ENCODE results near the gene CPO.
"Not testable (repeated sequence)": the region's sequence is repeated elsewhere in the genome, so short reads cannot be mapped to it uniquely, and the experiment has no call there.

Gene CPO, protein sequence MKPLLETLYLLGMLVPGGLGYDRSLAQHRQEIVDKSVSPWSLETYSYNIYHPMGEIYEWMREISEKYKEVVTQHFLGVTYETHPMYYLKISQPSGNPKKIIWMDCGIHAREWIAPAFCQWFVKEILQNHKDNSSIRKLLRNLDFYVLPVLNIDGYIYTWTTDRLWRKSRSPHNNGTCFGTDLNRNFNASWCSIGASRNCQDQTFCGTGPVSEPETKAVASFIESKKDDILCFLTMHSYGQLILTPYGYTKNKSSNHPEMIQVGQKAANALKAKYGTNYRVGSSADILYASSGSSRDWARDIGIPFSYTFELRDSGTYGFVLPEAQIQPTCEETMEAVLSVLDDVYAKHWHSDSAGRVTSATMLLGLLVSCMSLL

DNA sequence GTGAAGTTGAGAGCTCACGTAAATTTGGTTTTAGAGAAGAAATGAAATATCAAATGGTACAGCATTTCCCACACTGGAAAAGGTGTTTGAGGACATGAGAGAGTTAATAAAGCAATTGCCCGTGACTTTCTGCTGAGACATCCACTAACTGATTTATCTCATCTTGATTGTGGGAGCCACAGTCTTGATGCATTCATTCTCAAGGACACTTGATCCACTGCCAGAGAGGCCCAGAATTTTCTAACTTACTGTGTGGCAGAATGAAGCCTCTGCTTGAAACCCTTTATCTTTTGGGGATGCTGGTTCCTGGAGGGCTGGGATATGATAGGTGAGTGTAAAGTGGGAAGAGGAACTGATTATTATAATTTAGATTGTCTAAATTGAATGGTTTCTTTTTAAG lies at the start of gene CPO:
TSS of gene CPO (plus strand) at position 179 of the 400 bp plus-strand sequence. CDS start at position 261, 82 bp downstream.
- DNase-seq = no peak

DNA sequence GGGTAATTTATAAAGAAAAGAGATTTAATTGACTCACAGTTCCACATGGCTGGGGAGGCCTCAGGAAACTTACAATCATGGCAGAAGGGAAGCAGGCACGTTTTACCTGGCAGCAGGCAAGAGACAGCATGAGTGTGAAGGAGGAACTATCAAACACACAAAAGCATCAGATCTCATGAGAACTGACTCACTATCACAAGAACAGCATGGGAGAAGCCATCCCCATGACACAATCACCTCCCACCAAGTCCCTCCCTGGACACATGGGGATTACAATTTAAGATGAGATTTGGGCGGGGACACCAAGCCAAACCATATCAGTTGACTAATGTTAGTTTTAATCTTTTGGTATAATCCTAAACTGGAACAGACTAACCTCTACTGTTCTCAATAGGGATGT lies 49.1 kb upstream of the CPO start:
- DNase-seq = no peak

DNA sequence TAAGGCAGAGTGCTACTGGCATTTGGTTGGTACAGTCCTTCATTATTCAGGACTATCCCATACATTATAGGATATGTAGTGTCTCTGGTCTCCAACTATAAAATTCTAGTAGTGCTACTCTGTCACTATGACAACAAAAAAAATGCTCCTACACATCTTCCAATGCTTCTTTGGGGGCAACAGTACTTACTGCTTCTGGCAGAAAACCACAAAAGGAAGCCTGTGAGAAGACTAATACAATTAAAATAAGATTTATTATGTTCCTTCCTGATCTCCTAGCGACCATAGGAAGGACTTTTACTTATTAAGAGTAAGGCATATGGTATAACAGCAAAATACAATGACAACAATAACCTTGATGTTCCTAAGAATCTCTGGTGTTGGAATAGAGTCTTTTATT lies 48.4 kb upstream of the CPO start:
- no peak for DNase-seq

DNA sequence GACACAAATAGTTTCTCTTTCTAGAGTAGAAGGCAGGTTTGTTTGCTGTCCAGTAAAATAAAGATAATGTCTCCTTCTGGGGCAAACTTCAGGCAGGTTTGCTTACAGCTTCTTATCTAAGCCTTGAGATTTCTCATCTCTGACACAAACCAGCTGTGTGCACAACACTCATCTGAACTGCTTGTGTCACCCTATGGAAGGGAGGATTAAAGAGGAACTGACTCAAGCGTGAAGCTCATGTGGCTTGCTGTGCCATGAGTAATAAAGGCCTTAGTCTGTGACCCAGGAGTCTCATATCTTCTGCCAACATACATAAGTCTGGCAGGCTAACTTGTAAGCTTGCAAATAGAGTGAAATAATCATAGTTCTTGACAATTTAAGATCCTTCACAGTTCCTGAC lies 24.2 kb upstream of the CPO start:
- no peak for DNase-seq

DNA sequence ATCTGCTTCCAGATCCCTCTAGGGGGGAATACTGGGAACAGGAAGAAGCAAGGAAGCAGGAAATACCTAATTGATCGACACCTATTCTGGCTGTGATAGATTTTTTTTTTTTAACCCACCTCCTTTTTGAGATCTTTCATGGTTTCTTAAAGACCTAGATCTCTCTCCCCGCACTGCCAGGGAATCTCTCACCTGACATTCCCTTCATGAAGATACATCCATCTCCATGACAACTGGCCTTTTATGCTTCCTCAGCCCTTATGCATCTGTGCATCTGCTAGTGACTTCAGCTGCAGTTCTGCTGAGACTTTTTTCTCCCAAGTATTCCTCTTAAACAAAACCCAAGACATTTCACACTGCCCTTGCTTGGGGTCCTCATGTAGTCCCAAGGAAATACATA lies 21.1 kb upstream of the CPO start:
- DNase-seq = no peak

DNA sequence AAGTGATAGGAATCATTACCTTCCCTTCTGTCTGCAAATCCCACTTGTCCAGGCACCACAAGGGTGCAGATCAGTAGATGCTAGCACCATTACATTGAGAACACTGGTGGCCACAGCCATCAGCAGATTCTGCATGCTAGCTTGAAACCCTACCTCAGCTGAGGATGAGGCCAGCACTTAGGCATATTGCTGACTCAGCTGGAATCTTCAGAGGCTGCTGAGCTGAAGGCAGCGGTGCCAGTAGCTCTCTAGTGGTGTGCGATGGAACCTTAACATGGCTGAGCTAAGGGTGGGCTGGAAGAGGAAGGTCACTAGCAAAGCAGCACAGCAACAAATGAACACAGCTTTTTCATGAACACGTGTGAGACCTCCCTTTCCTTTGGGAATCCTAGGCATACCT lies 19.0 kb upstream of the CPO start:
- no peak for DNase-seq

DNA sequence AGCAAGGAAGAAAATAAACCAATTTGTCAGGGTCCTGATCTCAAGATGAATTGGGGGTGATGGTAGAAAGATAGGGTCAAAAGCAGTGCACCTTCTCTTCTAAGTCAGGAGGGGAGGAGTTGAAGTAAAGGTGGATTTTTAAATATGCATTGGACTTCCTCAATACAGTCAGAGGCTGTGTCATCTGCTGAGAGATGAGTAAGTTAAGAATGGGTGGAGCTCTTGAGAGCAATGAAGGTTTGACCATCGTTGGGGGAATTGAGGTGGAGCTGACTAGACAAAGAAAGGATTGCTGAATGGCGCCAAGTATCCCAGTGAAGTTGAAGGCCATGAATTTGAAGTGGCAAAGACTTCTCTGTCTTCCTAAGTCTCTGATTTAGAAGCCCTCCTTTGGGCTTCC lies 18.4 kb upstream of the CPO start:
- DNase-seq = no peak

DNA sequence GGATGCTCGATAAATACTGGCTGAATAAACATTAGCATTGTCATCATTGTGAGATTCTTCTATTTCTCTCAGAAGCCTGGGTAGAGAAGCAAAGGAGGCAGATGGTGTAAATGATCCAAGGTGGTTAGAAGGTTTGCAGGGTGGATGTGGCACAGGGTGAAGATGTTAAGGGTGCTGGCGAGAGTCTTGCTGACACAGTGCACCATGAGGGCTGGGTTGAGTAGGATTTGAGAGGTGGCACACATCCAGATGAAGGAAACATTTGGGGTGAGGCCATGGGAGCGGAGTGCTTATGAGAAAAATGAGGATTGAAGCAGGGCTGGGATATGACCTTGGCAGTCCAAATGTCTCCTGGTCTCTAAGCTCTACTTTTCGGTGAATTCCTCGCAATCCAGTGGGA lies 17.8 kb upstream of the CPO start:
- DNase-seq = no peak

DNA sequence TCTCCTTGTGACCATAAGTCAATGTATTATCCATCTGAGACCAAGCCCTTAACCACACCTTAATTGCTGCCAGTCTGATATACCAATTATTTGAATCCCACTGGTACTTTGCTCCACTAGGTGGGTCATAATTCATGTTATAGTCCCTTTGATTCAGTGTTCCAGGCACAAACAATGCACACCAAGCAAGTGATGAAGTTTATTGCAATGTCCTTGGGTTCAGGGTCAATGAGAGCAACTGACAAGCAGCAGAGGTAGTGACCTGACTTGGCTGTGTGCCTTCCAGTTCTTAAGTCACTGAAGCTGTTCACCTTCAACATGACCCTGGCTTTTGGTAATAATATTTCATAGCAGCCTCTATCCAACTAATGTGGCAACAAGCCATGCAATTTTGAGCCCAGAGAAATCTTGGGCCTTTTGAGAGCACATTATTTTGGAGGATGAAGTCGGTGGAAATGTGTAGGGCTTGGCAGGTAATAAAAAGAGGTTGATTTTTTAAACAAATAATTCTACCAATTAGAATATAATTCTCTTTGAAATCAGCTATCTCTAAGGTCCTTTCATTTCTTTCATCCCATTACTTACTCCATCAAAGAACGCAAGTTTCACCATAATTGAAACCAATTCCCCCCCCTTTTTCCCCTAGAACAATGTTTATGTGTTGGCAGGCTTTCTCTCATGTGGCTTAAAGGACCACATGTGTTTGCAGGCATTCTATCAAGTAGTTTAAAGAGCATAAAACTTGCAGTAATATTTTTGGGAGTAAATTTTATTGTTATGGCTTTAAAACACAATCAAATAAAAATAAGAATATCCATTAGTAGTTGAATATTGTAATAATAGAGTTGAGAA lies 3.1 kb upstream of the CPO start:
- DNase-seq = no peak

DNA sequence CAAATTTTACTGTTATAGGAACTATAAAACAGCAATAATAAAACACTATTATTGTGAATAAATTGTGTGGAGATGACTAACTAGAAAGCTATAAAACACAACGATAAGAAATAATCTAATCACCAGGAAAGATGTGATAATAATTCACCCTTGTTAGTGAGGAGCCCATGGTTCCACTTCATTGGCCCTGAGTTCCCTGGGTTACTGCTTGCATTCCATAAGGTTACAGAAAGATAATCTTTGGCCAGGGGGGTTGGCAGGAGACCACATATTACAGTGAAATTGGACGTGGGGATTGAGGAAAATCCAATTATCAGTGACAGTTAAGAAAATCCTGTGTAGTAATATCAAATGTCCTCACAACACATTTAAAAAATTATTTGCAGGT lies 2.5 kb upstream of the CPO start:
- no peak for DNase-seq

DNA sequence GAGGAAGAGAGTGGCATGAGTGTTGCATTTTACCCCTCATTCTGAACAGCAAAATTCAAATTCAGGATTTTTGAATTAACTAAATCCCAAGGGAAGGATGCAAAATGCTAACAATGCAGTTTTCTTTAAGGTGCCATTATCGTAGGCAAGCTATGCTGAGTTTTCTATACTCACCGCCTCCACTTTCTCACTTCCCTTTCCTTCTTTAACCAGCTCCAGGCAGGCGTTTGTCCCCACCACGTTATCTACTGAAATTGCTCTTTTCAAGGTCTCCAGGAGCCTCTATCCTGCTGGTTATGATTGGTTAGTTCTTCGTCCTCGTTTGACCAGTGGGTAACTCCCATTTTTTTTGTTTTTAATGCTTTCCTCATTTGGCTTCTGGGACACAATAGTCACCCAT lies 1.8 kb upstream of the CPO start:
- DNase-seq = no peak

DNA sequence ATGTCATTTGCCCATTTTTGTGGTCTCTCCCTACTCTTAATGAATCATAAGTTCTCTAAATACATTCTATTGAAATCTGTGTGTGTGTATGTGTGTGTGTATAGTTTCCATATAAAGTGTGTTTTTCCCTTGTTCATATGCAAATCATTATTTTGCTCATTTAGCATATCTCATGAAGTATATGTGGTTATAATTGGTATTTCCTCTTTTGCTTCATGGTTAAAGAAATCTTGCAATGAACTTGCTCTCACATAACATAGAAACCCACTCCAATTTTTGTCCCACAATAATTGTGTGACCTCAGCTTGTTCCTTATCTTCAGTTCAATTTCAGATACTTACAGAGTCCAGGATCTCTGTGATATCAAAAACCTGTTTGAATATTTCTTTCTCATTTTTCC lies 1.2 kb downstream of the CPO start:
- no peak for DNase-seq

DNA sequence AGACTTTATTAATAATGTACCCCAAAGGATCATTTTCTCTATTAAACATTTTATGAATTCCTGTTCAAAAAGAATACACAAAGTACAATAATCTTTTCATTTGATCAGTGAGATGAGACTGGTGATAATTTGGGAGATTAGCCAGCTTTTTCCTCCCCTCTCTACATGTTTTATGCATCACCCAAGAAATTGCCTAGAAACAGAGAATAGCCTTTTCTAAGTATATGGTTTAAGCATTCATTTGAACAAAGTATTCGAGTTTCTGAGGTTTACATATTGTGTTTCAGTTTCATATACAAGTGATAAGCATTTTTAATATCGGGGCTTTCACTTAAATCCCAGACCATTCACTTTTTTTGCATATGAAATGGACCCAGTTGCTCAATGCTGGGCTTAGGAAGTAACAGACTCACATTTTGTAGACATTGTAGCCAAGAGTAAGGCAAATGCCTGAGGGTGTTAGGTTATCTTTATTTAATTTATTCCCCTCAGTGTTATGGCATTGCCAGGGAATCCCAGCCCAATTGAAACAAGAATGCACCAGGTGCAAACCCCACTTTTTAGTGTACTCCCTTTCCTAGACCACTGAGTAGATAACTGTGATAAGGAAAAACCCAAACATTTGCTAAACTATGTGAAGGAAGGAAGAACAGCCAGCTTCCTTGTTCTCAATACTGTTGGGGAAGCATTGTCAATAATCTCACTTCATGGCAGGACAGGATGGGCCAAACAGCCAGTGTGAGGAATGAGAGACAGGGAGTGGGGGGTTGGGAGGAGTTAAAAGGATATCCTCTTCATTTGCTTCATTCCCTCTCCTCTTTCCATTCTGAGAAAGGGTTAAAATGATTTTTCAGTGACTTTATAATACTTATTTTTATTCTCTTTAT lies 3.5 kb downstream of the CPO start:
- no peak for DNase-seq

DNA sequence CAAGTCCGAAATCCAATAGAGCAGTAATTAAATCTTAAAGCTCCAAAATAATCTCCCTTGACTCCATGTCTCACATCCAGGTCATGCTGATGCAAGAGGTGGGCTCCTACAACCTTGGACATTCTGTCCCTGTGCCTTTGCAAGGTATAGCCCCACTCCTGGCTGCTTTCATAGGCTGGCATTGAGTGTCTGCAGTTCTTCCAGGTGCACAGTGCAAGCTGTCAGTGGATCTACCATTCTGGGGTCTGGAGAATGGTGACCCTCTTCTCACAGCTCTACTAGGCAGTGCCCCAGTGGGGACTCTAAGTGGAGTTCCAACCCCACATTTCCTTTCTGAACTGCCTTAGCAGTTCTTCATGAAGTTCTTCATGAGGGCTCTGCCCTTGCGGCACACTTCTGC lies 14.1 kb downstream of the CPO start:
- not testable (repeated sequence) for DNase-seq

DNA sequence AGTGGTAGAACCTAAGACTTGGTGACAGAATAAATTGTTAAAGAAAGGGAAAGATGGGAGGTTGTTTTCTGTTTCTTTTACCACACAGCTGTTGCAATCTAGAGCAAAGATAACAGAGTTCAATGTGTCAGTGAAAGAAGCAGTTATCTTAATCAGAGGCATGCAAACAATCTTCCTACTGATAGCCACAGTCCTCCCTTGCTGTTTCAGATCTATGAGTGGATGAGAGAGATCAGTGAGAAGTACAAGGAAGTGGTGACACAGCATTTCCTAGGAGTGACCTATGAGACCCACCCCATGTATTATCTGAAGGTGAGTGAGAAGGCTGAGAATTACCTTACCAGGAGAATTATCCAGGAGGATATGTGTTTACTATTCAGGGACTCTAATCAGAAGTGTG lies 15.9 kb downstream of the CPO start:
- no peak for DNase-seq

DNA sequence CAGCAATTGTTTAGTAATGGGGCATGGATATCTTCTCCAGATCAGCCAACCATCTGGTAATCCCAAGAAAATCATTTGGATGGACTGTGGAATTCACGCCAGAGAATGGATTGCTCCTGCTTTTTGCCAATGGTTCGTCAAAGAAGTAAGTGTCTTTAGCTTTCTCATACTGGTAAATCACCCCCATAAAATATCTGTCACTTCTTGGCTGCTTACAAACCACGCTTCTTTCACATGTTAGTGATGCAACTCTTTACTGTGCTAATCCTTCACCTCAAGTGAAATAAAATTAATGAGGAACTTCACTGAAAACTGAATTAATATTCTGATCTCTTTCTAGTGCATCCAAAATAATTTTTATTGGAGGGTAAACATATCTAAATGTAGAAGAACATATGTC lies 18.9 kb downstream of the CPO start:
- DNase-seq = no peak

DNA sequence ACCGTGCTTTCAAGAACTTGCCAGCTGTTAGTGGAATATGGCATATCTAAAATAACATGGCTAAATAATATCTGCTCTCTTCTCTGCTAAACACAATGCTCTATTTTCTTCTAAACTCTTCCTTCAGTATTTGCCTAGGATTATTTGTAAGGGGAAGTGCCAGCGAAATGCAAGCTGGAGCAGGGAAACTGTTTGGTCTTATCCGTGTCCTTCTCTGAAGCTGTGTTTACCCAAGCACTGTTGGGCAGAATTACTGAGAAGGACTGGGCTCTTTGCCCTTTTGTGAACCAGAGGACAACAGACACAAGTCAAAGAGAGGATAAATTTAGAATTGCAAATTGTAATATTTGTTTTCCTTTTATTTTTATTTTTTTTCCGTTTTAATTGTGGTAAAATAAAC lies 23.6 kb downstream of the CPO start:
- DNase-seq = no peak

DNA sequence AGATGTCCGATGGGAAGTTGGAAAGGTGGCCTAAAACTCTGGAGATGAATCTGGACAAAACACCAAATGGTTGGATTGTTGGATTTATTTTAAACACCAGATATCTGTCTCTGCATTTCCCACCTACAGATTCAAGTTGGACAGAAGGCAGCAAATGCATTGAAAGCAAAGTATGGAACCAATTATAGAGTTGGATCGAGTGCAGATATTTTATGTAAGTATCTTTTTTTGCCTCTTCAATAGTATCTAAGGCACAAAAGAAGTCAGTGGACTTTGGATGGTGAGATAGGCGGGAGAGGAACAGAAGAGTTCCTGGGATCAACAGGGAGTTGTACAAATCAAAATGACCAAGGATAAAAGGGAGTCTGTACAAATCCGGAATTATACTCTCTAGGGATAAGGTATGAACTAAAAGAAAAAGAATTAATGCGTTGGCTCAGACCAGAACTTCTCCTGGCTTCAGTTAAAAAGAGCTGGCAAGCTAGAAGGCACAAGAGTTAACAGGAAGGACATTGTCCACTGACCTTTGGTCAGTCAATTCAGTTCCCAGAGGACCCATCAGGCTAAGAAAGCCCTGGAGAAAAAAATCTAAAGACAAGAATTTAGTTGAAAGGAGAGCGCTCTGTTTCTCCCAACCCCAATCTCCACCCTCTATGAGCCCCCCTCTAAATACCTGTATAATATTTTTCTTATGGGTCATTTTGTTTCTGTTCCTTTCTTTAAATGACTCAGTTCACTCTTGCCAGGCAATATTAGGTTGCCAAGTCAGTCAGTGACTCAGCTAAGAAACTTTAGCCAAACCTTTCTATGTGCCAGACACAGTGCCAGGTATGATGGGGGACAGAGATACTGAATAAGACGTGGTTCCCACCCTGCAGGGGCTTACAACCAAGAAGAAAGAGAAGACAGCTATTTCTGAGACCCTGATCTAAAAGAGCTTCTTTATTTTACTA lies 29.1 kb downstream of the CPO start:
- DNase-seq = no peak

DNA sequence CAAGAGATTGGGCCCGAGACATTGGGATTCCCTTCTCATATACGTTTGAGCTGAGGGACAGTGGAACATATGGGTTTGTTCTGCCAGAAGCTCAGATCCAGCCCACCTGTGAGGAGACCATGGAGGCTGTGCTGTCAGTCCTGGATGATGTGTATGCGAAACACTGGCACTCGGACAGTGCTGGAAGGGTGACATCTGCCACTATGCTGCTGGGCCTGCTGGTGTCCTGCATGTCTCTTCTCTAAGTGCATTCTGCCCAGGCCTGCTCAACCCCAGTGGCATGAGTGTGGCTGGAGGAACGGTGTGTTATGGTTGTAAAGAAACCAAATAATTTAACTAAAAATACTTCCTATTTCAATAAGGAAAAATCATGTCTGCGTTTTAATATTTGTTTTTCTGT lies 29.9 kb downstream of the CPO start:
- DNase-seq = no peak

DNA sequence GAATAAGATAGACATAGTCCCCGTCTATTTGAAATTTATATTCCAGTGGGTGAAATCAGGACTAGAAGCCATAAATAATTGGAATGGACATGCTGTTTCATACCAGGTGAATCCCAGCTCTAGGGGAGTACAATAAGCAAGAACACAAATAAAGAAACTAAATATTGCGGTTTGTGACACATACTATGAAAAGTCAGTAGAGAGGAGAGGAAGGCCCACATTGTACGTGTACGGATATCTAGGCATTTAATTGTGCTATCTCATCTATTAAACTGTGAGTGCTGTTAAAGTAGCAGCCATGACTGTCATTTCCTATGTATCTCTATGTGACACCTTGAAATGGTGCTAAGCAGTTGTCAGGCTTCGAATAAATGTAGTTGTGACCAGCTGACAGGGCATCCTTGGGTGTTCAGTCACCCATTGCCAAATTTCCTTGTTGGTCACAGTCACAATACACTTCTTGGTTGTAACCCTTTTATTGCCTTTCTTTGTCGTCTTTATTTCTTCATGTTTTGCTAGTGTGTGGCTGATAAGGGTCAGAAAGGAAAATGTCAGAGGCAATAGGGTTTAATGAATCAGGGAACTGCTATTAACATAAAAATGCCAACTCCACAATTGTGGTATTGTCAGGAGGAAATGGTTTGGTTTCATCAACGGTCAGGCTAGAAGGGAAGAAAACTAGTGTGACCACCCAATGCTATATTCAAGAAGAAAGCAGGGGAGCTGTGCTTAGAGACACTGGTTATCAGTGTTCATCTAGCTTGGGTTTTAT lies 31.5 kb downstream of the CPO start:
- DNase-seq = no peak

DNA sequence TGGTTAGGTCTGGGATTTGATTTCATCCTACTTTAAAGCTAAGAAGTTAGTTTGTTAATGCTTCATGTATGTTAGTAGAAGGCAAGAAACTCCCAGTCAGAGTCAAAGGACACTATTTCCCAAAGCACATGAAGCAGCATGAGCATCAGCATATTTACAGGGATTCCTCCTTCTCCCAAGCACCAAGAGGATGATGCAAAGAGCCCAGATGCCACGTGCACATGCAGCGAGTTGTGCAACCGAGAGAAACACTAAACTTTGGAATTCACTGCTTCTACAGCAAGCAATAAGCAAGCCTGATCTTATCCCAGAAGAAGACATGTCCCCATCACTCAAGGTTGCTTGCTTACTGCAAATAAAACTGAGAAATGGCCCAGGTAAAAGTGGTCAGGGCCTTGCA lies 32.5 kb downstream of the CPO start:
- DNase-seq = no peak
